ENCODE measurements around the gene FXYD3.
A peak's percentile ranks its signal among the peaks of the same experiment; 100 is the strongest.
"Not testable (repeated sequence)": the region's sequence is repeated elsewhere in the genome, so short reads cannot be mapped to it uniquely, and the experiment has no call there.

FXYD3 gene

GRCh38 chr19:35087393-35087792, 28.2 kb upstream of the FXYD3 start:
- no peak for DNase-seq

- DNase-seq = no peak
Observed at GRCh38 chr19:35088131-35088913, 27.3 kb upstream of the FXYD3 start.

- no peak for DNase-seq
Observed at GRCh38 chr19:35089554-35089953, 26.1 kb upstream of the FXYD3 start.

- no peak for DNase-seq
Observed at GRCh38 chr19:35090160-35090505, 25.5 kb upstream of the FXYD3 start.

GRCh38 chr19:35090506-35091214, 25.0 kb upstream of the FXYD3 start:
- peak; percentile 79 for DNase-seq

GRCh38 chr19:35093430-35093829, 22.2 kb upstream of the FXYD3 start:
- DNase-seq = no peak

- no peak for DNase-seq
Observed at GRCh38 chr19:35093941-35094647, 21.5 kb upstream of the FXYD3 start.

GRCh38 chr19:35094656-35095055, 21.0 kb upstream of the FXYD3 start:
- DNase-seq = no peak

- DNase-seq = peak; percentile 65
Observed at GRCh38 chr19:35095667-35096368, 19.8 kb upstream of the FXYD3 start.

GRCh38 chr19:35098413-35099049, 17.1 kb upstream of the FXYD3 start:
- peak; percentile 40 for DNase-seq

- DNase-seq = no peak
Observed at GRCh38 chr19:35099155-35099896, 16.3 kb upstream of the FXYD3 start.

GRCh38 chr19:35099897-35100275, 15.7 kb upstream of the FXYD3 start:
- DNase-seq = no peak

- DNase-seq = no peak
Observed at GRCh38 chr19:35100588-35101533, 14.8 kb upstream of the FXYD3 start.

- not testable (repeated sequence) for DNase-seq
Observed at GRCh38 chr19:35101949-35102348, 13.7 kb upstream of the FXYD3 start.

- not testable (repeated sequence) for DNase-seq
Observed at GRCh38 chr19:35103614-35104013, 12.0 kb upstream of the FXYD3 start.

- no peak for DNase-seq
Observed at GRCh38 chr19:35104361-35104760, 11.3 kb upstream of the FXYD3 start.

GRCh38 chr19:35105047-35105410, 10.6 kb upstream of the FXYD3 start:
- DNase-seq = no peak

GRCh38 chr19:35105411-35106290, 10.0 kb upstream of the FXYD3 start:
- no peak for DNase-seq

- no peak for DNase-seq
Observed at GRCh38 chr19:35106291-35106583, 9.4 kb upstream of the FXYD3 start.

GRCh38 chr19:35106898-35107541, 8.6 kb upstream of the FXYD3 start:
- DNase-seq = no peak

Data from NCI-H2171 treated with DMSO at 0.1 percent for 48 hours (cell line).